GM12878 (cell line): ENCODE measurements around the gene UBASH3B. TPM values are rescaled to one million over a fixed set of nuclear protein-coding genes. Genes with fewer than 3 reads are reported as not detected.
A peak's percentile ranks its signal among the peaks of the same experiment; 100 is the strongest.
"Not testable (repeated sequence)": the region's sequence is repeated elsewhere in the genome, so short reads cannot be mapped to it uniquely, and the experiment has no call there.

Experiments used
- ATAC-seq: fragments of 200-7000 bp; cut with Tn5 transposase; 3 replicates; pipeline ENCODE4 v1.9.1; 2020; ENCODE audit warnings: mild to moderate bottlenecking, moderate library complexity
- Bru-seq: library from RNA; stranded (reverse); fragments of 400-500 nt; gene quantifications from one replicate; lab custom pipeline; 2021; lab: Mats Ljungman, UMichigan
- BruChase-seq, 2 experiments: library from RNA; stranded (reverse); fragments of 400-500 nt; gene quantifications; one replicate each; lab custom pipeline; 2021; lab: Mats Ljungman, UMichigan
- BruUV-seq: library from RNA; stranded (reverse); fragments of 400-500 nt; replicated peaks from 2 replicates; lab custom pipeline; 2021; lab: Mats Ljungman, UMichigan
- CTCF ChIA-PET: fragments of 300-600 bp; sonication (Branson Sonifier 250); formaldehyde crosslinking; extraction: SDS; loops from one replicate; lab custom pipeline; 2021; ENCODE audit warnings: inconsistent platforms; lab: Yijun Ruan, JAX
- POLR2A ChIA-PET: fragments of 350-600 bp; formaldehyde crosslinking; extraction: SDS; loops from one replicate; lab custom pipeline; 2021; ENCODE audit warnings: inconsistent platforms; lab: Charles Lee
- RAD21 ChIA-PET: fragments of 300-600 bp; sonication (Branson Sonifier 250); formaldehyde crosslinking; loops from one replicate; lab custom pipeline; 2023; ENCODE audit warnings: antibody characterized with exemption; ENCODE audit not compliant: unreplicated experiment; lab: Charles Lee
- SMC1A ChIA-PET: fragments of 300-600 bp; sonication (Branson Sonifier 250); formaldehyde crosslinking; loops from one replicate; lab custom pipeline; 2023; ENCODE audit not compliant: unreplicated experiment, uncharacterized antibody; lab: Charles Lee
- DNase-seq: peaks from one replicate; pipeline ENCODE4 v3.0.0-alpha.2; 2011; ENCODE audit warnings: low read depth, low spot score
- FAIRE-seq: peaks from 3 replicates; lab custom pipeline; 2011; peaks lifted over from hg19 to GRCh38; lab: Jason Lieb, UNC
- H2AFZ ChIP-seq: 2 replicates; pipeline ENCODE4 v1.6.0; 2011; ENCODE audit warnings: low read depth, low read length, control low read depth; ENCODE audit not compliant: control insufficient read depth
- H3K27ac ChIP-seq: 2 replicates; pipeline ENCODE4 v1.5.1; 2011; ENCODE audit warnings: control low read depth; ENCODE audit not compliant: control insufficient read depth, insufficient read depth
- H3K27me3 ChIP-seq, 2 experiments: replicated peaks in 1 of 2; 2 replicates each; pipeline versions ENCODE4 v1.6.0 to v1.6.1; 2011; ENCODE audit warnings: low read length in 1 of 2; ENCODE audit not compliant: control insufficient read depth in 2 of 2, insufficient read depth in 2 of 2
- H3K36me3 ChIP-seq, 2 experiments: 2 replicates each; pipeline ENCODE4 v1.5.1; 2011; ENCODE audit warnings: low read length in 1 of 2; ENCODE audit not compliant: control insufficient read depth in 2 of 2, insufficient read depth in 2 of 2
- H3K4me1 ChIP-seq: 2 replicates; pipeline ENCODE4 v1.6.1; 2011; ENCODE audit warnings: mild to moderate bottlenecking, low read length, moderate library complexity, mixed read lengths; ENCODE audit not compliant: control insufficient read depth, insufficient read depth
- H3K4me2 ChIP-seq: 2 replicates; pipeline ENCODE4 v1.6.0; 2011; ENCODE audit warnings: control low read depth; ENCODE audit not compliant: control insufficient read depth, insufficient read depth
- H3K4me3 ChIP-seq: fragments of 200-600 bp; sonication (generic); 2 replicates; pipeline ENCODE4 v1.5.1; 2016
- H3K79me2 ChIP-seq: 2 replicates; pipeline ENCODE4 v1.6.0; 2011; ENCODE audit warnings: low read length; ENCODE audit not compliant: control insufficient read depth, insufficient read depth
- H3K9ac ChIP-seq: 2 replicates; pipeline ENCODE4 v1.8.0; 2011; ENCODE audit warnings: low read length, control low read depth, mixed read lengths; ENCODE audit not compliant: control insufficient read depth, insufficient read depth
- H3K9me3 ChIP-seq: replicated peaks from 3 replicates; pipeline ENCODE4 v1.5.1; 2011; ENCODE audit warnings: mild to moderate bottlenecking, low read length; ENCODE audit not compliant: control insufficient read depth, insufficient read depth
- H4K20me1 ChIP-seq: 2 replicates; pipeline ENCODE4 v1.6.0; 2011; ENCODE audit not compliant: control insufficient read depth, insufficient read depth
- WGBS: methylation state at CpG from one replicate; pipeline ENCODE4 v1.1.6; 2016; ENCODE audit warnings: low lambda C conversion rate; ENCODE audit not compliant: insufficient replicate concordance, insufficient coverage; ENCODE audit errors: missing lambda C conversion rate; 5-methylcytosine and 5-hydroxymethylcytosine counted together
- in situ Hi-C: fragments of 300-500 bp; cut with MboI; formaldehyde crosslinking; loops from 9 replicates; pipeline ENCODE4 v1.14.3; 2018; ENCODE audit warnings: mixed read lengths
- intact Hi-C: fragments of 100-400 bp; cut with micrococcal nuclease; formaldehyde crosslinking; loops from one replicate; pipeline ENCODE4 v1.14.2; 2022; ENCODE audit not compliant: unreplicated experiment
- long read RNA-seq, 2 experiments: library from polyadenylated mRNA; unstranded; transcript quantifications; one replicate each; pipeline ENCODE4 v2.0.0, GENCODE V29; 2019 to 2020
- polyA minus RNA-seq, 3 experiments: library from RNA; depleted of rRNA, polyadenylated mRNA; stranded (reverse); fragments of >200 nt; gene quantifications; 2 replicates each; pipeline ENCODE4 v1.2.3, GENCODE V29; 2011
- polyA plus RNA-seq, 11 experiments: library from polyadenylated mRNA; depleted of rRNA in 4 of 11; unstranded in 6 of 11; stranded (reverse) in 5 of 11; fragments of >200 nt; fragmentation: Nextera tagmentation in 4 of 11; fragmentation: Illumina TruSeq in 1 of 11; extraction: Ambion mirVana in 4 of 11; extraction: Trizol in 1 of 11; gene quantifications; 1 replicate in 1 of 11; 2 replicates in 10 of 11; pipeline versions ENCODE4 v1.2.1 to v1.2.3, GENCODE V29; 2011 to 2016; ENCODE audit warnings: inconsistent platforms in 2 of 11, missing spikeins in 2 of 11, low read depth in 1 of 11
- total RNA-seq, 4 experiments: library from RNA; depleted of rRNA in 3 of 4; stranded (reverse); fragments of >200 nt in 3 of 4; fragmentation: Illumina TruSeq in 1 of 4; extraction: Trizol in 1 of 4; gene quantifications; 2 replicates each; pipeline versions ENCODE4 v1.2.1 to v1.2.3, GENCODE V29; 2013 to 2021
- TF ChIP-seq, protein P1 (sequence below): fragments of 450-650 bp; IDR thresholded peaks from 2 replicates; pipeline ENCODE4 v1.6.1; 2014; ENCODE audit warnings: mild to moderate bottlenecking

Gene UBASH3B, protein sequence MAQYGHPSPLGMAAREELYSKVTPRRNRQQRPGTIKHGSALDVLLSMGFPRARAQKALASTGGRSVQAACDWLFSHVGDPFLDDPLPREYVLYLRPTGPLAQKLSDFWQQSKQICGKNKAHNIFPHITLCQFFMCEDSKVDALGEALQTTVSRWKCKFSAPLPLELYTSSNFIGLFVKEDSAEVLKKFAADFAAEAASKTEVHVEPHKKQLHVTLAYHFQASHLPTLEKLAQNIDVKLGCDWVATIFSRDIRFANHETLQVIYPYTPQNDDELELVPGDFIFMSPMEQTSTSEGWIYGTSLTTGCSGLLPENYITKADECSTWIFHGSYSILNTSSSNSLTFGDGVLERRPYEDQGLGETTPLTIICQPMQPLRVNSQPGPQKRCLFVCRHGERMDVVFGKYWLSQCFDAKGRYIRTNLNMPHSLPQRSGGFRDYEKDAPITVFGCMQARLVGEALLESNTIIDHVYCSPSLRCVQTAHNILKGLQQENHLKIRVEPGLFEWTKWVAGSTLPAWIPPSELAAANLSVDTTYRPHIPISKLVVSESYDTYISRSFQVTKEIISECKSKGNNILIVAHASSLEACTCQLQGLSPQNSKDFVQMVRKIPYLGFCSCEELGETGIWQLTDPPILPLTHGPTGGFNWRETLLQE
- 1.1 and 2.1 TPM in 2 replicates for total RNA-seq (2013; cell fraction: nucleolus; rRNA removed)
- total RNA-seq (2014; rRNA removed): 0.82 and 3.3 TPM in 2 replicates
- 0.37 and 0.49 TPM in 2 replicates for total RNA-seq (2014; rRNA removed; fragmentation: Illumina TruSeq; extraction: Trizol)
- 1.2 and 1.3 TPM in 2 replicates for total RNA-seq (2021)
- polyA plus RNA-seq (2011; ENCODE audit: low read depth): 0.64 TPM
- polyA plus RNA-seq (2011; rRNA removed): 1.8 and 2.0 TPM in 2 replicates
- polyA plus RNA-seq (2011; cell fraction: cytosol; rRNA removed): 3.0 and 4.0 TPM in 2 replicates
- polyA plus RNA-seq (2011; cell fraction: nucleus; rRNA removed): 1.4 and 1.7 TPM in 2 replicates
- 0.73 and 1.2 TPM in 2 replicates for polyA plus RNA-seq (2012)
- 0.29 and 0.55 TPM in 2 replicates for polyA plus RNA-seq (2014; fragmentation: Illumina TruSeq; extraction: Trizol)
- under 1 TPM; 0.18 TPM for polyA plus RNA-seq (2014; fragmentation: Nextera tagmentation; extraction: Ambion mirVana)
- polyA plus RNA-seq (2014; rRNA removed): 0.59 and 0.60 TPM in 2 replicates
- polyA plus RNA-seq (2016; fragmentation: Nextera tagmentation; extraction: Ambion mirVana): under 1 TPM; 0.55 to 0.72 TPM
- polyA minus RNA-seq (2011; rRNA and poly(A)+ RNA removed): 6.4 and 9.0 TPM in 2 replicates
- 4.7 and 6.5 TPM in 2 replicates for polyA minus RNA-seq (2011; cell fraction: cytosol; rRNA and poly(A)+ RNA removed)
- polyA minus RNA-seq (2011; cell fraction: nucleus; rRNA and poly(A)+ RNA removed): 1.3 and 2.3 TPM in 2 replicates
- percentile 26 among the genes with signal in this experiment for Bru-seq, nascent RNA
- BruChase-seq, experiment 1, labeled RNA remaining after a 6-hour chase: percentile 29 among the genes with signal in this experiment
- BruChase-seq, experiment 2, labeled RNA remaining after a 2-hour chase: percentile 32 among the genes with signal in this experiment
- long read RNA-seq, experiment 1, full-length matches to known transcripts: 1 of 3 reads
- long read RNA-seq, experiment 1, partial matches to known transcripts: 0 of 3 reads
- long read RNA-seq, experiment 1, other reads (novel, unspliced or antisense): 2 of 3 reads
- long read RNA-seq, experiment 2, partial matches to known transcripts: 1 of 2 reads
- long read RNA-seq, experiment 2, other reads (novel, unspliced or antisense): 1 of 2 reads

DNA sequence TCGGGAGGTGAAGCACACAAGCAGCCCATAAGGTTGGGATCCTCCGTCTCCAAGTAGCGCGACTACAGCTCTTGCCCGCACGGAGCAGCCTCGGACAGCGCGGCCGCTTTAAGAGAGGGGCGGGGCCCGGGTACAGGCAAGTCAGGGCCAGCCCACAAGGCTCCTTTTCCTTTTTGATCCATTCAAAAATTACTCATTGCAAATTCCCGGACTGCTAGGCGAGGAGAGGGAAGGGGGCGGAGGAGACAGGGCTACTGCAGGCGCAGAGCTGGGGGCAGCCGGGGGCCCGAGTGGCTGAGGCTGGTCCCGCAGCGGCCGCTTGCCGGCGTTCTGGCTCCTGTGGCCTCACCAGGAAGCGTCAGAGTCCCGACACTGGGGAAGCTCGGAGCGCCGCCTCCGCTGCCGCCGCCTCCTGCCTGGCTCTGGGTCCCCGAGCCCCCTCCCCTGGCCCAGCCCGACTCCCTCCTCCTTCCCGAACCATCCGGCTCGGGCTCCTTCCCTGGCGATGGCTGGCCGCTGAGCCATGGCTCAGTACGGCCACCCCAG lies at the start of gene UBASH3B:
UBASH3B (plus strand) TSS at position 196 of the 546 bp plus-strand sequence; CDS start at position 524, 328 bp downstream.
- Histone ChIP-seq H3K9me3 (peaks cover 2% of the 10 kb centered on the region; the same call in 2 of the 3 replicates), H4K20me1 (peaks cover 6% of the 10 kb centered on the region), H3K9ac (peak within 1 kb of the TSS; percentile 47; the same call in 1 of the 2 replicates), H3K4me3 (peak within 1 kb of the TSS; percentile 82), H2AFZ (peak within 1 kb of the TSS; percentile 58), H3K4me2 (peak within 1 kb of the TSS; percentile 87), H3K36me3 (no peaks in the 10 kb centered on the region), H3K4me1 (peaks cover 6% of the 10 kb centered on the region), H3K27me3 (peaks cover 6 to 20% of the 10 kb centered on the region in 2 experiments), H3K79me2 (no peaks in the 10 kb centered on the region), H3K27ac (no peak within 1 kb of the TSS)
- TF ChIP-seq, protein P1, sequence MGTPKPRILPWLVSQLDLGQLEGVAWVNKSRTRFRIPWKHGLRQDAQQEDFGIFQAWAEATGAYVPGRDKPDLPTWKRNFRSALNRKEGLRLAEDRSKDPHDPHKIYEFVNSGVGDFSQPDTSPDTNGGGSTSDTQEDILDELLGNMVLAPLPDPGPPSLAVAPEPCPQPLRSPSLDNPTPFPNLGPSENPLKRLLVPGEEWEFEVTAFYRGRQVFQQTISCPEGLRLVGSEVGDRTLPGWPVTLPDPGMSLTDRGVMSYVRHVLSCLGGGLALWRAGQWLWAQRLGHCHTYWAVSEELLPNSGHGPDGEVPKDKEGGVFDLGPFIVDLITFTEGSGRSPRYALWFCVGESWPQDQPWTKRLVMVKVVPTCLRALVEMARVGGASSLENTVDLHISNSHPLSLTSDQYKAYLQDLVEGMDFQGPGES: no peak
- ChIA-PET CTCF (interaction anchor here (0.7 to 3.9 kb wide), 5 partner anchors 36 to 126 kb away, joined by 3 to 13 read pairs (median 4); no protein-coding TSS in a partner anchor), RAD21 (interaction anchor here (0.6 to 1.5 kb wide), 2 partner anchors 99 to 388 kb away, joined by 3 to 5 read pairs; no protein-coding TSS in a partner anchor), POLR2A (no interaction called here), SMC1A (interaction anchor here (0.7 to 1.3 kb wide), 2 partner anchors 63 to 99 kb away, joined by 3 to 4 read pairs; no protein-coding TSS in a partner anchor)
- peak; percentile 64 for FAIRE-seq
- DNase-seq: no peak
- in situ Hi-C loops: no loop called here
- ATAC-seq: peak; percentile 93
- no TSS peak for BruUV-seq
- intact Hi-C loops: no loop called here
- 2% methylated on average over 32 of the region's 39 CpGs for WGBS

DNA sequence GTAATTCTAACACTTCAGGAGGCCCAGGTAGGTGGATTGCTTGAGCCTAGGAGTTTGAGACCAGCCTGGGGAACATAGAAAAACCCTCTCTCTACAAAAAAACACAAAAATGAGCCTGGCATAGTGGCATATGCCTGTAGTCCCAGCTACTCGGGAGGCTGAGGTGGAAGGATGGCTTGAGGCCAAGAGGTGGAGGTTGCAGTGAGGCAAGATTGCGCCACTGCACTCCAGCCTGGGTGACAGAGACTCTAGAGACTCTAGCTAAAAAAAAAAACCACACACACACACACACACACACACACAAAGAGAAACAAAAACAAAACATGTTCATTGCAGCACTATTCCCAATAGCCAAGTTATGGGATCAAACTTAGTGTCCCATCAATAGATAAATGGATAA lies 48.4 kb upstream of the UBASH3B start:
- H4K20me1 ChIP-seq, H3K9me3 ChIP-seq, H3K4me2 ChIP-seq, ATAC-seq, H2AFZ ChIP-seq, H3K27me3 ChIP-seq, FAIRE-seq, POLR2A ChIA-PET, in situ Hi-C loops, H3K4me3 ChIP-seq, DNase-seq, H3K36me3 ChIP-seq, H3K27ac ChIP-seq, intact Hi-C loops, H3K9ac ChIP-seq, H3K4me1 ChIP-seq, BruUV-seq, SMC1A ChIA-PET, H3K79me2 ChIP-seq, RAD21 ChIA-PET: not testable (repeated sequence)
- WGBS: 7% methylated on average over 2 of the region's 2 CpGs
- CTCF ChIA-PET: interaction anchor here (2.0 kb wide), 1 partner anchor 22 kb away, joined by 5 read pairs; no protein-coding TSS in a partner anchor
